ENCODE results near the gene ABHD17C.

ABHD17C gene

DNA sequence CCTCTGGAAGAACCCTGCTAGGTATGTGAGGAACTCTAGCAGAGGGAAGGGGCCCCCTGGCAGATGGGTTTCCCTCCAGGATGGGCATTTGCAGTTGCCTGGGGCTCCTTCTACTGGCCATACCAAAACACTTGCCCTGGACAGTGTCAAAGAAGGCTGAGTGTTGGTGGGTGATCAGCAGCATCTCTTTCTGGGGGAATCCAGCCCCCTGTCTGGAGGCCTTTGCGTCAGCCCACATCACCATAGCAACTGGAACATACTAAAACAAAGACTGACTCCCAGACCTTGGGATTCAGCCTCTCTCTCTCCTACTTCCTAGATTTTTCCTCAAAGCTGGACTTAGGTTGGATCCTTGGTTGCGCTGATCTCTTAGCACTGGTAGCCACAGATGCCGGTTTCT is 92.2 kb downstream of the ABHD17C start:
- DNase-seq (ENCODE audit: low read depth, low spot score): no peak

- no peak for DNase-seq (ENCODE audit: low read depth, low spot score)
Measured at GRCh38 chr15:80788536-80788935, 93.4 kb downstream of the ABHD17C start.

DNA sequence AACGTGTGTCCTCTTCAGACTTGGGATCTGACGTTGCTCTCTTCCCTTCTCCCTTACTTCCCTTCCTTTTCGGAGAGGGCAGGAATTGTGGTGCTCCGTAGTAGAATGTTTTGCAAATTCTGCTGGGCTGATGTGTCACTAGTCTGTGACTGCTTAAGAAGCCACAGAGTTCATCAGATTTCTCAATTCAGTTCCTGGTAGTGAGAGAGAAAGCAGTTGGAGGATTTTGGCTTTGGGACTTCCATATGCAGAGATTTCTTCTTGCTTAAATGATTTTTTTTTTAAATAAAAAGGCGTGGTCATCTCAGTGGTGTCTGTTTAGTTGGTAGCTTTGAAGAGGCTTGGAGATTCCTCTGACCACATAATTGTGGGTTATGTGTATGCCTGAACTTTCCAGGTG is 94.2 kb downstream of the ABHD17C start:
- DNase-seq (ENCODE audit: low read depth, low spot score): no peak

DNA sequence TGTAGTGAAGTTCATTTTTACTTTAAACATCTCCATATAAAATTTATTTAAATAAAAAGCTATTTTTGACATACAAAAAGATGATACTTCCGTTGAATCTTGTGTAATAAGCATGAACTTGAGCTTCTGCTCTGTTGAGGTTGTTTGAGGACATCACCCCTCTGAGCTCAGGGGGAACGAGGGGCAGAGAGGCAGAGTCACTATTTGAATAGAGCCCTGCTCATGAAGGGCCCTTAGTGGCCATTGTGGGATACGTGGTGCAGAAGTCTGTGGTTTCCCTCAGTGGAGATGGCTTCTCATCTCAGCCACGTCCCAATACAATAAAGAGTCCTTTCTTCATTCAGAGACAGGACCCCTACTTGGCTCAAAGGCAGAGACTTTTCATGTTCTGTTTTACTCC is 94.7 kb downstream of the ABHD17C start:
- no peak for DNase-seq (ENCODE audit: low read depth, low spot score)

GRCh38 chr15:80790236-80790635 is 95.1 kb downstream of the ABHD17C start:
- DNase-seq (ENCODE audit: low read depth, low spot score): no peak

DNA sequence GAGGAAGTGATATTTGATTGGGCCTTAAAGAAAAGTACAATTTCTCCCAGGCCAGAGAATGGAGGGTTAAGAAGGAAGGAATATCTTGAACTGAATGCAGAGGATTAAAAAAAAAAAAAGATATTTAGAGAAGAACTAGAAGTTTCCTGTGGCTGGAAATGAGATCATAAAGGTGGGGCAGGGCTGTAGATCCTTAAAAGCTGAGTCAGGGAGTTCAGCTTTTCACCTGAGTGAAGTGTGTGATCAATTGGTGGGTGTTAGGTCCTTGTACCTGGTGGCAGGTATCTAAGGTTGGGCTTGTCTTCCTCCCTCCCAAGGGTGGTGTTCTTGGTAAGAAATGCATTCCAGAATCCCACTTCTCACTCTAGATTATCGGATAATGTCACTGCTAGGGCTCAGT is 95.9 kb downstream of the ABHD17C start:
- DNase-seq (ENCODE audit: low read depth, low spot score): no peak

GRCh38 chr15:80796407-80796806 is 101.3 kb downstream of the ABHD17C start:
- no peak for DNase-seq (ENCODE audit: low read depth, low spot score)

GRCh38 chr15:80798911-80799310 is 103.8 kb downstream of the ABHD17C start:
- no peak for DNase-seq (ENCODE audit: low read depth, low spot score)

GRCh38 chr15:80800067-80800466 is 105.0 kb downstream of the ABHD17C start:
- no peak for DNase-seq (ENCODE audit: low read depth, low spot score)

DNA sequence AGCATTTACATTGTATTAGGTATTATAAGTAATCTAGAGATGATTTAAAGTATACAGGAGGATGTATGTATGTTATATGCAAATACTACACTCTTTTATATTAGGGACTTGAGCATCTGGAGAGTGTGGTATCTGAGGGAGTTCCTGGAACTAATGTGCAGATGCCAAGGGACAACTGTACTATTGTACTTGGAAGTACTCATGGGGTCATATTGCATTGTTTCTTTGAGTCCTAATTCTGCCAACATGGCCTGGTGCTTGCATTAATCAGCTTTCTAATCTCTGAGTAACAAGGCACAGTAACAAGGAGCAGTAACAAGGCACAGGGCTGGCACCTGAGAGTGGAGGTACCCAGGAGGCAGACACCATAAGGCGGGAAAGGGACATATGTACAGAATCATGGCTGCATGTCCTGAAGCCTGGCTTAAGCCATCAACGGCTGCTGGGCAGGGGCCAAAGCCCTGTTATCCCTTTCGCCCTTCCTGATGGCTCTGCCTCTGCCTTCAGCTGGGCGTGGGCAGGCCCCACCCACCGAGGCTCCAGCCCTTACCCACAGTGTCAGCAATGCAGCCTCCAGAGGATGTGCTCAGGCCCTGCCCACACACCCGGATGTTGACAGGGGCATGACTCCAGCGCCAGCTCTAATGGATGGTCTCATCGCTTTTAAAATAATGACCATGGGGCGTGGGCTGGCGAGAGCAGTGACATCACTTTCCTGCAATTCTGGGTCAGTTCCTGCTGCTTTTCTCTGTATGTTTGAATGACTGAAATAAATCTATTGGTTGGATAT is 107.0 kb downstream of the ABHD17C start:
- DNase-seq (ENCODE audit: low read depth, low spot score): no peak

DNA sequence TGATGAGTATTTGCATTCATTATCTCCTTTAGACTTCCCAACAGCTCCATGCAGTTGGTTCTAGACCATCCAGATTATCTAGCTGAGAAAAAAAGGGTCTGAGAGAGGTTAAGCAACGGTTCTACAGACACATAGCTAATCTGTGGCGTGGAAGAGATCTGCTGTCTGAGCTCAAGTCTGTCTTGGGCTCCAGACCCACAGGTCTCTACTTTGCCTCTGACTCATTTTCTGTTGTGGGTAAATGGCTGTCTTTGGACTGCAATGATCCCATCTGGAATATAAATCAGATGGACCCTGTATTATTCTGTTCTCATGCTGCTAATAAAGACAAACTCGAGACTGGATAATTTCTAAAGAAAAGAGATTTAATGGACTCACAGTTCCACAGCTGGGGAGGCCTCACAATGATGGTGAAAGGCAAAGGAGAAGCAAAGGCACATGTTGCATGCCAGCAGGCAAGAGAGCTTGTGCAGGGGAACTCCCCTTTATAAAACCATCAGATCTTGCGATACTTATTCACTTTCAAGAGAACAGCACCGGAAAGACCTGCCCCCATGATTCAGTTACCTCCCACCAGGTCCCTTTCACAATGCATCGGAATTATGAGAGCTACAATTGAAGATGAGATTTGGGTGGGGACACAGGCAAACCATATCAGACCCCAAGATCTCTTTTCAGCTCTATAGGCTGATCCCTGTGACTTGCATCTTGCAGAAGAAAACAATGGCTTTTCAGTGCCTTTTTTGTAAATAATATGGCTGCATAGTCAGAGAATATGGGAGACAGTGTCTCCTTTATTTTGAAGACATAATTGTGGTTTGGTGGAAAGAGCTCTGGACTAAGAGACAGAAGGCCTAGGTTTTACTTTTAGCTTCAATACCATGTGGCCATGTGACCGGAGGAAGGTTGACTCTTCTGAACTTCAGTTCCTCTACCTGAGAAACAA is 108.7 kb downstream of the ABHD17C start:
- no peak for DNase-seq (ENCODE audit: low read depth, low spot score)

GRCh38 chr15:80804970-80805495 is 109.9 kb downstream of the ABHD17C start:
- DNase-seq (ENCODE audit: low read depth, low spot score): no peak

Measured in iPS DF 19.7 (cell line).